GM12874 (cell line): Measurements from ENCODE around the gene PPARGC1A.

ENCODE experiments used
- CTCF ChIP-seq: IDR thresholded peaks from 2 replicates; pipeline ENCODE4 v1.5.1; 2011; ENCODE audit warnings: low read depth, mild to moderate bottlenecking, control low read depth, low read length, moderate library complexity; ENCODE audit not compliant: insufficient read depth

Gene PPARGC1A

DNA sequence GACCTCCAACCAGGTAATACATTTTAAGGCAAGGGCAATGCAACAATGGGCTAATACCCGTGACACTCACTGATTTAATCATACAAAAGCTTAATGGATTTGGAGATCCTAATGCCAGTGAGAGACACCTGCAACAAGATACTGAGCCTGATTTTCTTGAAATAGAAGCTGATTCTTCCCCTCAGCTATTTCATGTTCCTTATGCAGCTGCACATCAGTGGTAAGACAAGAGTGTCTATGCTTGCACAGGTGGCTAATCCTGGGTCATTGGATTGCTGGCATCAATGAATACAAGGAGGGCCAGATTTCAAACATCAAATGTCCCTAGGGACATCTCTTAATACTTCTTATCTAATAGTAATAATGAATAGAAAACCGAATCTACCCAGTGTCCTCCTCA is 139.7 kb downstream of the PPARGC1A start:
- TF ChIP-seq CTCF: no peak

- no peak for TF ChIP-seq CTCF
Observed at GRCh38 chr4:23747281-23747735, 142.5 kb downstream of the PPARGC1A start.

- TF ChIP-seq CTCF: no peak
Observed at GRCh38 chr4:23746672-23747071, 143.2 kb downstream of the PPARGC1A start.

- TF ChIP-seq CTCF: no peak
Observed at GRCh38 chr4:23746027-23746426, 143.8 kb downstream of the PPARGC1A start.

- TF ChIP-seq CTCF: no peak
Observed at GRCh38 chr4:23745377-23745776, 144.5 kb downstream of the PPARGC1A start.
